GM06990 (cell line): Measurements from ENCODE around the gene PDXDC1.
A peak's percentile ranks its signal among the peaks of the same experiment; 100 is the strongest.

ENCODE experiments used
- DNase-seq: peaks from one replicate; pipeline ENCODE4 v3.0.0-alpha.2; 2011; ENCODE audit not compliant: insufficient read length; ENCODE audit errors: extremely low read depth
- H3K27me3 ChIP-seq: replicated peaks from 2 replicates; pipeline ENCODE4 v1.6.0; 2011; ENCODE audit warnings: low read length; ENCODE audit not compliant: control insufficient read depth, insufficient read depth
- H3K36me3 ChIP-seq: 2 replicates; pipeline ENCODE4 v1.5.1; 2011; ENCODE audit warnings: low read length; ENCODE audit not compliant: control insufficient read depth, insufficient read depth
- H3K4me3 ChIP-seq: replicated peaks from 2 replicates; pipeline ENCODE4 v1.5.1; 2011; ENCODE audit warnings: low read depth, mild to moderate bottlenecking, control low read depth, low read length
- CTCF ChIP-seq: IDR thresholded peaks from 2 replicates; pipeline ENCODE4 v1.5.1; 2011; ENCODE audit warnings: low read length, control low read depth, mild to moderate bottlenecking, inconsistent platforms; ENCODE audit not compliant: insufficient read depth, poor library complexity, severe bottlenecking

The PDXDC1 gene

GRCh38 chr16:15051387-15051951, 76.6 kb downstream of the PDXDC1 start:
- TF ChIP-seq CTCF = no peak
- Histone ChIP-seq H3K4me3 (no peak overlapping the region), H3K36me3 (no peaks in the 10 kb centered on the region; the same call in 1 of the 2 replicates), H3K27me3 (no peaks in the 10 kb centered on the region)
- no peak for DNase-seq

DNA sequence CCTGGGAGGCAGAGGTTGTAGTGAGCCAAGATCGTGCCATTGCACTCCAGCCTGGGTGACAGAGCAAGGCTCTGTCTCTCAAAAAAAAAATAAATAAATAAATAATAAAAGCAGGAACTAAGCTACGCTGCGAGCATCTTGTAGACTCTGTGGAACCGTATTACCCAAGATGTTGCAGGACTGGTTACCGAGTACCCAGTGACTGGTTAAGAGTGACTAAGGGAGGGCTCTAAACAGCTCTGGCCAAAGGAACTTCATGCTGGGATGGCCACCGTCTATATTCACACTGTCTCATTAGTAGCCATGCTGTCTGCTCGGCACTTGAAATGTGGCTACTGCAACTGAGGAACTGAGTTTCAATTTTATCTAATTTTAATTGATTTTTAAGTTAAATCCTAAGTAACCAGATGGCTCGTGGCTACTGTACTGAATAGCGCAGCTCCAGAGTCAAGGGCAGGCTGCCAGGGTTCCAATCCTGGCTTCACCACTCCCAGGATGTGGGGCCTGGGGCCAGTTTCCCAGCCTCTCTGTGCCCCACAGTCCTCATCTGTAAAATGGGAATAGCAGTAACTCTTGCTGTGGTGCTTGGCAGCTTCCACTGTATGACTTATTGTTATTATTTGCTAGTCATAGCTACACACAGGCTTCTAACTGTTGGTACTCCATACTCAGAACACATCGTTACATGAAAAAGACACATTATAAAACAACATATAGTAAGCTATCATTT, 78.1 kb downstream of the PDXDC1 start:
- DNase-seq = no peak
- H3K36me3 ChIP-seq = no peaks in the 10 kb centered on the region

DNA sequence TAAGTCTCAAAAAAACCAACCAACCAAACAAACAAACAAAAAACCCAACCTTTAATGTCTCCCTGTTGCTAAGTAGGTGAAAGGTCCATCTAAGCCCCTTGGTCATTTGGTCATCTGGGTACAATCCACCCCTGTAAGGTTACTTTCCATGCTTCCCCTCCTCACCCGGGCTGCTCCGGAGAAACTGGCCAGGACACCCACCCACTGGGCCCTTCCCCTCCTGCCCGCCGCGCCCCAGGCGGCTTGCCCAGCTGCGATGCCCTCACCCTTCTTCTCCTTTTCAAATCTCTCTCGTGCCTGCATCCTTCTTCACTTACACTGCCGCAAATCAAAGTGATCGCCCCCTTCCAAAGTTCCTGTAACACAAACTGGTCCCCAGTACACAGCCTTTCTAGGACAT, 79.1 kb downstream of the PDXDC1 start:
- Histone ChIP-seq H3K36me3 (no peaks in the 10 kb centered on the region), H3K4me3 (no peak overlapping the region), H3K27me3 (no peaks in the 10 kb centered on the region)
- no peak for DNase-seq
- no peak for TF ChIP-seq CTCF

More for the DNA sequence above, 78.1 kb downstream of the PDXDC1 start:
- Histone ChIP-seq H3K4me3 (no peak overlapping the region), H3K27me3 (no peaks in the 10 kb centered on the region)
- TF ChIP-seq CTCF = no peak

- no peaks in the 10 kb centered on the region for H3K27me3 ChIP-seq
- H3K4me3 ChIP-seq = peak overlapping the region; percentile 93
- no peak for DNase-seq
- no peak for TF ChIP-seq CTCF
- H3K36me3 ChIP-seq = no peaks in the 10 kb centered on the region; the same call in 1 of the 2 replicates
These were observed 79.7 kb downstream of the PDXDC1 start for GRCh38 chr16:15054357-15055140.

DNA sequence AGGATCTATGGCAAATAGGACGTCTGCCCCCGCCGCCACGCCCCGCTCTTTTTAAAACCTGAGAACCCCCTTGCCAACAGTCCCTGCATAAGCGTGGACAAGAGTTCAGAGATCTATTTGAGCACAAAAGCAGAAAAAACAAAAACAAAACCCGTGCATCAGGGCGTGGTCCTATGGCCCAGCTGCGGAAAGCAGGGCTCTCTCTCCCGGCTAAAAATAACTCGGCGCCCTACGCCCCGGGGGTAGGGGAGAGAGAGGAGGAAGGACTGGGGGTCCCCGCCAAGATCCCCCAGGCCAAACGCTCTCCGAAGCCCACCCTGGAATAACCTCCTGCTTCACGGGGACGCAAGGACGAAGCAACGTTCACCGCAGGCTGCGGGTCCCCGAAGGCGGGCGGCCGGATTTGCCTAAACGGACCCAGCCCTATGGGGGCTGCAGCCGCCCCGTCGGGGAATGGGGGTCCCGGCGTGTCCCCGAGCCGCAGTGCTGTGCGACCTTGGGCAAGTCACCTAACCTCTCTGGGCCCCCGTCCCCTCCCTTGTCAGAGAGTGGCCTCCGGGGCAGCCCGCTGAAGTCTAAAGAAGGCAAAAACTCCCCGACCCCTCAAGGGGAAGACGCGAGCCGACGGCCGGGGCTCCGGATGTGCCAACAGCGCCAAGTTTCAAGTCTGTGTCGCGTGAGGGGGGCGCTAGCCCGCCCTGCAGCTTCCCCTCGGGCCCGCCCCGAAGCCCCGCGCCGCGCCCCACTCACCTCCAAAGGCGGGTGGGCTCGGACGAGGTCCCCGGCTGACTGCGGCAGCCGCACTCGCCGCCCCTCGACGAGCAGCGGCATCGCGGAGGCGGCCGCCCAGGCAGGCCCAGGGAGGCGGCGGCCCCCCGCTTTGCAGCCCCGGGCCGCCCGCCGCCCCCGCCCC, 80.6 kb downstream of the PDXDC1 start:
- Histone ChIP-seq H3K4me3 (peak overlapping the region; percentile 93), H3K36me3 (no peaks in the 10 kb centered on the region; the same call in 1 of the 2 replicates), H3K27me3 (no peaks in the 10 kb centered on the region)
- TF ChIP-seq CTCF = peak; percentile 31
- no peak for DNase-seq
